Spleen (tissue), 11 donors: ENCODE measurements around the gene SPATA1. TPM values are rescaled to one million over a fixed set of nuclear protein-coding genes. Genes with fewer than 3 reads are reported as not detected.

Experiments
- DNase-seq: peaks from one replicate; pipeline ENCODE4 v3.0.0-alpha.2; 2020
- H3K27ac ChIP-seq, 8 donors: fragments of 200-600 bp; sonication (generic) in 7 of 8; 1 replicate in 4 of 8; 2 replicates in 4 of 8; pipeline versions ENCODE4 v1.5.0 to v1.8.0; 2016 to 2021; ENCODE audit warnings: inconsistent platforms in 4 of 8, mild to moderate bottlenecking in 4 of 8, moderate library complexity in 1 of 8
- H3K27me3 ChIP-seq, 7 donors: fragments of 200-600 bp; sonication (generic) in 6 of 7; replicated peaks in 1 of 7; 1 replicate in 4 of 7; 2 replicates in 3 of 7; pipeline versions ENCODE4 v1.5.0 to v1.8.0; 2016 to 2021; ENCODE audit warnings: inconsistent platforms in 3 of 7, mild to moderate bottlenecking in 1 of 7
- H3K36me3 ChIP-seq, 6 donors: fragments of 200-600 bp; sonication (generic) in 5 of 6; 1 replicate in 4 of 6; 2 replicates in 2 of 6; pipeline versions ENCODE4 v1.5.0 to v1.8.0; 2016 to 2021; ENCODE audit warnings: inconsistent platforms in 2 of 6
- H3K4me1 ChIP-seq, 6 donors: fragments of 200-600 bp; sonication (generic) in 5 of 6; 1 replicate in 3 of 6; 2 replicates in 3 of 6; pipeline versions ENCODE4 v1.5.0 to v1.8.0; 2016 to 2021; ENCODE audit warnings: inconsistent platforms in 3 of 6
- H3K4me3 ChIP-seq, 8 donors: fragments of 200-600 bp; sonication (generic) in 7 of 8; 1 replicate in 4 of 8; 2 replicates in 4 of 8; pipeline versions ENCODE4 v1.5.0 to v1.8.0; 2016 to 2021; ENCODE audit warnings: inconsistent platforms in 4 of 8, mild to moderate bottlenecking in 4 of 8, moderate library complexity in 2 of 8
- H3K9me3 ChIP-seq, 8 donors: fragments of 200-600 bp; sonication (generic) in 7 of 8; 1 replicate in 4 of 8; 2 replicates in 4 of 8; pipeline versions ENCODE4 v1.5.0 to v1.8.0; 2016 to 2021; ENCODE audit warnings: inconsistent platforms in 4 of 8
- POLR2A ChIP-seq, 3 donors: fragments of 450-650 bp; IDR thresholded peaks; one replicate each; pipeline ENCODE4 v1.5.1; 2017; ENCODE audit warnings: antibody characterized with exemption in 3 of 3, mild to moderate bottlenecking in 1 of 3
- POLR2AphosphoS5 ChIP-seq, 3 donors: sonication (generic); formaldehyde crosslinking; IDR thresholded peaks; one replicate each; pipeline ENCODE4 v1.5.1; 2017; ENCODE audit warnings: antibody characterized with exemption in 3 of 3
- WGBS, 5 donors: extraction: QIAGEN DNeasy Blood & Tissue Kit in 3 of 5; methylation state at CpG; one replicate each; pipeline versions ENCODE4 v1.1.5 to v1.1.7; 2013 to 2018; 5-methylcytosine and 5-hydroxymethylcytosine counted together
- intact Hi-C: fragments of 100-400 bp; cut with DNase I; formaldehyde crosslinking; loops from one replicate; pipeline ENCODE4 v1.15.0; 2023; ENCODE audit warnings: low total_unique reads
- polyA plus RNA-seq, 3 donors: library from polyadenylated mRNA; stranded (reverse); fragments of 200-250 nt; gene quantifications; one replicate each; pipeline ENCODE4 v1.2.1, GENCODE V29; 2013
- total RNA-seq, 7 donors: library from RNA; depleted of rRNA in 3 of 7; stranded (reverse); fragments of >200 nt in 3 of 7; fragmentation: NEBNext Ultra II Directional in 4 of 7; extraction: Animal tissue kit (Norgen Biotek cat#: 25700) in 4 of 7; gene quantifications; one replicate each; pipeline versions ENCODE4 v1.1.0 to v1.2.1, GENCODE V29; 2016 to 2021
- TF ChIP-seq, protein P1 (sequence below), 11 experiments: fragments of 200-600 bp in 7 of 11; fragments of 450-650 bp in 4 of 11; sonication (generic) in 4 of 11; IDR thresholded peaks in 8 of 11; conservative IDR thresholded peaks in 3 of 11; 1 replicate in 7 of 11; 2 replicates in 4 of 11; pipeline versions ENCODE4 v1.4.0 to v1.8.0; 2016 to 2021; ENCODE audit warnings: antibody characterized with exemption in 11 of 11, inconsistent platforms in 4 of 11, mild to moderate bottlenecking in 1 of 11
- donor health status: healthy with polysubstance abuse.
- donor health status: DM: no; HTN: no; CAD: no; lungs with moderate emphysema.
- donor health status: DM: no; HTN: no; CAD: no.
- donor health status: Bipolar disorder and iron deficiency.
- donor health status: healthy.
- donor health status: DM: no; HTN: no; CAD: no.
- donor health status: DM: yes; HTN: yes; CAD: no.

Gene SPATA1
- total and polyA plus RNA-seq, 10 donors, result 0.67 to 3.0 (median 1.5) TPM

DNA sequence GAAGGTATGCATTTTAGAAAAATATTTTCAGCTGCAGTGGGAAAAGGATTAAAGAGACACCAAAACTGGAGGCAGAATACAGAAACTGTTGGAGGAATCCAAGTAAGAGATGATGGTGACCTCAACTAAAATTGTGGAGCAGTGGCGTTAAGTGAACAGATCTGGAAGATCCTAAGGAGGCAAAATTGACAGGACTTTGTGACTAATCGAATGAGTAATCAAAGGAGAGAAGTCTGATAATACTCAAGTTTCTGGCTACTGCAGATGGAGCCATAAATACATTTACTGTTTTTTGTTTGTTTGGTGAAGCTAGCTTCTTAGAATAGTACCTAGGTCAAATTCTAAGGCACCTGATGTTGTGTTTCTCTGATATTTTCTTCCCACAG is 65.0 kb downstream of the SPATA1 start:
- H3K4me1 ChIP-seq, result peaks cover 14 to 77% (median 33%) of the 10 kb centered on the region in 6 donors
- intact Hi-C loops, result no loop called here
- peaks cover 0 to 49% (median 19%) of the 10 kb centered on the region in 6 donors for H3K36me3 ChIP-seq
- no peak overlapping the region for H3K4me3 ChIP-seq
- WGBS, 5 donors, result 94 to 99% (median 96%) methylated on average over 2 of the region's 2 CpGs
- DNase-seq, result no peak
- no peaks in the 10 kb centered on the region for H3K27me3 ChIP-seq
- TF ChIP-seq POLR2A (IDR thresholded peaks at IDR 0.05) (no peak), POLR2AphosphoS5 (IDR thresholded peaks at IDR 0.05) (no peak)
- TF ChIP-seq, protein P1, sequence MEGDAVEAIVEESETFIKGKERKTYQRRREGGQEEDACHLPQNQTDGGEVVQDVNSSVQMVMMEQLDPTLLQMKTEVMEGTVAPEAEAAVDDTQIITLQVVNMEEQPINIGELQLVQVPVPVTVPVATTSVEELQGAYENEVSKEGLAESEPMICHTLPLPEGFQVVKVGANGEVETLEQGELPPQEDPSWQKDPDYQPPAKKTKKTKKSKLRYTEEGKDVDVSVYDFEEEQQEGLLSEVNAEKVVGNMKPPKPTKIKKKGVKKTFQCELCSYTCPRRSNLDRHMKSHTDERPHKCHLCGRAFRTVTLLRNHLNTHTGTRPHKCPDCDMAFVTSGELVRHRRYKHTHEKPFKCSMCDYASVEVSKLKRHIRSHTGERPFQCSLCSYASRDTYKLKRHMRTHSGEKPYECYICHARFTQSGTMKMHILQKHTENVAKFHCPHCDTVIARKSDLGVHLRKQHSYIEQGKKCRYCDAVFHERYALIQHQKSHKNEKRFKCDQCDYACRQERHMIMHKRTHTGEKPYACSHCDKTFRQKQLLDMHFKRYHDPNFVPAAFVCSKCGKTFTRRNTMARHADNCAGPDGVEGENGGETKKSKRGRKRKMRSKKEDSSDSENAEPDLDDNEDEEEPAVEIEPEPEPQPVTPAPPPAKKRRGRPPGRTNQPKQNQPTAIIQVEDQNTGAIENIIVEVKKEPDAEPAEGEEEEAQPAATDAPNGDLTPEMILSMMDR (IDR thresholded peaks at IDR 0.05 in 8 of 11, conservative IDR thresholded peaks at IDR 0.05 in 3 of 11), result no peak
- H3K27ac ChIP-seq, result no peak overlapping the region
- H3K9me3 ChIP-seq, result no peaks in the 10 kb centered on the region

DNA sequence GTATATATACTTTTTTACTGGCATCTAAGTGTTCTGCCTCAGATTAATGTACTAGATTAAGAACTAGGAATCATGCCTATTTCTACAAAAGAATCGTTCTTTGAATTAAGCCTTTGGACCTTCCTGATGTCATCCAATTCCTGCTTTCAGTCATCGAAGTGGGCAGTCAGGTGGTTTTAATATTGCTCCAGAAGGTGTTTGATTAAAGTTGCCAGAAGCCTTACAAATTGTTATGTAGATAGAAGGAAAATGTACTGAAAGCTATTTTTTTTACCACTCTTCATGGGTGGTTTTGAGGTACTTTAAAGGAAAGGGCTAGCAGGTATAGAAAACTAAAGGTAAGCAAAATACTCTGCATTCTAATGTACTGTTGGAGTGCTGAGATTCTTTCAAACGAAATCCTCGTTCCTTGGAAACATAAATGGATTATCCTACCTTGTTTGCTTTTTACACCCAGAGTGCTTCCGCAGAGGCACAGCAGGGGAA is 67.3 kb downstream of the SPATA1 start:
- Histone ChIP-seq H3K4me1 (peaks cover 14 to 62% (median 33%) of the 10 kb centered on the region in 6 donors), H3K27ac (peak overlapping the region; percentile 96 to 100 (median 99)), H3K9me3 (no peaks in the 10 kb centered on the region), H3K4me3 (peak overlapping the region; percentile 40 to 68 (median 51)), H3K36me3 (peaks cover 0 to 33% (median 12%) of the 10 kb centered on the region in 6 donors), H3K27me3 (no peaks in the 10 kb centered on the region)
- TF ChIP-seq, protein P1 (IDR thresholded peaks at IDR 0.05 in 8 of 11, conservative IDR thresholded peaks at IDR 0.05 in 3 of 11), result no peak
- TF ChIP-seq POLR2A (IDR thresholded peaks at IDR 0.05), result peak in 1 of 3 donors; percentile 38
- DNase-seq, result no peak
- WGBS, 5 donors, result 5 to 13% (median 6%) methylated on average over 5 of the region's 5 CpGs
- intact Hi-C loops, result no loop called here

DNA sequence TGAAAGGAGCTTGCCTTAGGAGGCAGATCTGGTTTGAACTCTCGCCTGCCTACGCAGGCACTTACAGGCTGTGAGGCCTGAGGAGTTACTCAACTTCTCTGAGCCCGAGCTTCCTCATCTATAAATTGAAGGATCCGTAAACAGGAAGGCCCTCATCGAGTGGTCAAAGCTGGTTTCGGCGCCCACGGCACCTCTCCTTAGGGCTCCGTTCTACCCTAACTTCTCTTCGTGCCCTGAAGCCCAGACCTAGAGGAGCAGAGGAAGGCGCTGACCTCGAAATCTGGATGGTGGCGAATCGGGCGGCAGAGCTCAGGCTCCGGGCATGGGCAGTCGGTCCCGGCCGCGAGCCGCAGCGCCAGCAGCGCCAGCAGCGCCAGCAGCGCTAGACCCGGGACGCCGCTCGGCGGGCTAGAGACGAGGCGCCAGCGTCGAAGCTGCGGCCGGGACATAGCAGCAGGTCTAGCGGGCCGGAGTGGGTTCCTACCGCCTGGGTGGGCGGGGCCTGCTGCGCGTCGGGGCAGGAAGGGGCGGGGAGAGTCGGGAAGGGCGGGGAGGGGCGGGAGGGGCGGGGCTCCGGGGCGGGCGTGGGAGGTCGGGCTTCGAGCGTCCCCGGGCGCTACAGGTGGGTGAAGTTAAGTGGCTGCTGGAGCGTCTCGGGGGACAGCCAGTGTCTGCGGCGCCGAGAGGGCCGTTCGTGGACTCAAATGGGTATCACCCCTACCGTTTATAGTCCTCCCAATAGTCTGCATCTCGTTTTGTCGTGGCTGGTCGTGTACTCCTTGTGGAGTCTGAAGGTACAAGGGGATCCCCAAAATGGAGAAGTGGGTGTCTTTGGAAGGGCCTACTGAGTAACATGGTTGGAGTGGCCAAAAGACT is 68.0 kb downstream of the SPATA1 start, which contains the start of gene CTBS:
CTBS (minus strand) TSS at position 474 of the 876 bp plus-strand sequence; CDS start at position 449, 25 bp downstream.
- Histone ChIP-seq H3K4me3 (peak within 1 kb of the TSS; percentile 40 to 68 (median 51)), H3K27me3 (no peaks in the 10 kb centered on the region), H3K4me1 (peaks cover 14 to 58% (median 33%) of the 10 kb centered on the region in 6 donors), H3K27ac (peak within 1 kb of the TSS; percentile 96 to 100 (median 99)), H3K36me3 (peaks cover 0 to 27% (median 10%) of the 10 kb centered on the region in 6 donors), H3K9me3 (no peaks in the 10 kb centered on the region)
- intact Hi-C loops, result no loop called here
- DNase-seq, result peak; percentile 98
- 0 to 1% (median 1%) methylated on average over 33 to 67 of the region's 67 CpGs for WGBS, 5 donors
- TF ChIP-seq POLR2AphosphoS5 (IDR thresholded peaks at IDR 0.05) (peak; percentile 98 to 99 (median 99)), POLR2A (IDR thresholded peaks at IDR 0.05) (peak in 2 of 3 donors; percentile 56 to 83)
- TF ChIP-seq, protein P1 (IDR thresholded peaks at IDR 0.05 in 8 of 11, conservative IDR thresholded peaks at IDR 0.05 in 3 of 11), result peak in 3 of 11 experiments; percentile 2 to 14 (median 8)

DNA sequence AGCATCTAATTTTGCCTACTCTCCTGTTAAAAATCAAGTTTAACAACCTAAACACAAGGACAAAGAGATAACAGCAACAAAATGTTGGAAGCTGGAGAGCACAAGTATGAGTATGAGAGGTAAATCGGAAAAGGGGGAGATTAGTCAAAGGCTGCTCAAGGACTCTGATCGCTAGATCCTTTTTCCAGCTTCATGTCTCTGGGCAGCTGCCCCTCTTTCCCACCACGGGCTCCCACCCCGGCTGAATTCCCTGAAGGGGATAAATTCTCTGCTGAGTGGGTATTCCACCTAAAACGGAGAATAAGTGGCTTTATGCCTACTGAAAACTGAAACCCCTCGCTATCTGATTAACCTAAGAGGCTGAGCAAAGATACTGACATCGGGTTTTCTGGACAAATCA is 68.8 kb downstream of the SPATA1 start:
- peak; percentile 75 for DNase-seq
- TF ChIP-seq, protein P1 (IDR thresholded peaks at IDR 0.05 in 8 of 11, conservative IDR thresholded peaks at IDR 0.05 in 3 of 11), result no peak
- TF ChIP-seq POLR2A (IDR thresholded peaks at IDR 0.05) (no peak), POLR2AphosphoS5 (IDR thresholded peaks at IDR 0.05) (no peak)
- Histone ChIP-seq H3K27me3 (no peaks in the 10 kb centered on the region), H3K9me3 (no peaks in the 10 kb centered on the region), H3K4me3 (peak overlapping the region; percentile 28 to 68 (median 51)), H3K27ac (peak overlapping the region in 7 of 8 donors; percentile 96 to 100 (median 99)), H3K4me1 (peaks cover 14 to 50% (median 33%) of the 10 kb centered on the region in 6 donors), H3K36me3 (peaks cover 0 to 20% (median 4%) of the 10 kb centered on the region in 6 donors)
- 66 to 80% (median 77%) methylated on average over 7 of the region's 7 CpGs for WGBS, 5 donors
- intact Hi-C loops, result no loop called here
